ENCODE results near the gene RB1.

DNA sequence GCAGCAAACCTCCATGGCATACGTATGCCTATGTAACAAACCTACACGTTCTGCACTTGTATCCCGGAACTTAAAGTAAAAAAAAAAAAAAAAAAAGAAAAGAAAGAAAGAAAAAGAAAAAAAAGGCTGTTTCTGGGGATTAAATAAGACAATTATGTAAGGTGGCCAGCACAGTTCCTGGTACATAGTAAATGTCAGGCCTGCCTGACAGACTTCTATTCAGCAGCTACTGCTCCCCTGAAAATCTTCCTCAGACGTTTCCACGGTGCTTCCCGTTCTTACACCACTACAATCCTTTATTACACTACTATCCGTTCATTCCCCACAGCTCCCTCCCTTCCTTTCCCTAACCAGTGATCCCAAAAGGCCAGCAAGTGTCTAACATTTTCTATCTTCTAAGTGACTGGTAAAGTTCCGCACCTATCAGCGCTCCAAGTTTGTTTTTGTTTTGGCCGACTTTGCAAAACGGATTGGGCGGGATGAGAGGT lies 636 bp upstream of the RB1 start:
- no peak for TF ChIP-seq POLR2A (conservative IDR thresholded peaks at IDR 0.05)
- TF ChIP-seq CBX1 (IDR thresholded peaks at IDR 0.05; ENCODE audit: low read depth) = no peak
- no peak for TF ChIP-seq CBFA2T3 (IDR thresholded peaks at IDR 0.05)
- no peak for TF ChIP-seq POLR2AphosphoS5 (IDR thresholded peaks at IDR 0.05; ENCODE audit: control insufficient read depth, insufficient read depth, low read depth, low read length)
- TF ChIP-seq CBX2 (IDR thresholded peaks at IDR 0.05; ENCODE audit: insufficient read depth, low read length, poor library complexity, severe bottlenecking) = no peak

Measured in K562 (cell line).